ENCODE data around the gene RAB40C.

GRCh38 chr16:662095-662494 is 72.2 kb downstream of the RAB40C start:
- TF ChIP-seq MAX (CRISPR knock-in tag; IDR thresholded peaks at IDR 0.05), result no peak
- TF ChIP-seq ELF4 (CRISPR knock-in tag; IDR thresholded peaks at IDR 0.05; ENCODE audit: low read depth), result no peak
- no peak for TF ChIP-seq CTCF (IDR thresholded peaks at IDR 0.05)
- TF ChIP-seq NR3C1 (CRISPR knock-in tag; conservative IDR thresholded peaks at IDR 0.05; ENCODE audit: low read depth), result no peak
- no peak for TF ChIP-seq SP1 (CRISPR knock-in tag; conservative IDR thresholded peaks at IDR 0.05)

Data from WTC11 (cell line).